ENCODE results near the gene ENO3.

The ENO3 gene

DNA sequence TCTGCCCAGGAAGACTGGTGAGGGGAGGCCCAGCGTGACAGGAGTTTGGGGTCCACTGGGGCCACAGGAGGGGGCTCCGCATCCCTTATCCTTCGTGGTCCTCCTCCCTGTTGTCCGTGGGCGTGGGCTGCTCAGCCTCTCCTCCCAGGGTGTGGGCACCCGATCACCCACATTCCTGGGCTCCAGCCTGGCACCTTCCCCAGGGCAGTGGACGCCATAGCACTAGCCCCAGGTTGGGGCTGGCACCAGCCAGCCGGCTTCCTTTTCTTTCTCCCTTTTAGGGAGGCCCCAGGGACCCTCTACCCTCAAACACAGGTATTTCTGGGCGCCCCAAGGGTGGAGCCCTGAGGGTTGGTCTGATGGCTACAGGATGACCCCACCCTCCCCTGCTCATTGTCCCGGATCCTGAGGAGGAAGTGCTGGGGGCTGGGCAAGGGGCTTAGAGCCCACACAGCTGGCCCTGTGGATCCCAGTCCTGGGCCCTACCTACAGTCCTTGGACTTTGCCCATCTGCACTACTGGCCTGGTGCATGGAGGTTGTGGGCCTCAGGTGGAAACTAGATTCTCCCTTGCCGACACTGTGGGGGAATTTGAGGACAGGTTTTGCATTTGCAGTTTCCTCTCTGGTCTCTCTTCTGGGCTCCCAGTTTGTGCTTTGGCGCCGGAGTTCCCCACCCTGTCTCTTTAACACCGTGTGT lies 48.0 kb downstream of the ENO3 start:
- no peak overlapping the region for H2AFZ ChIP-seq (ENCODE audit: low read length)
- no peaks in the 10 kb centered on the region for H3K27me3 ChIP-seq (ENCODE audit: insufficient read depth, low read length, poor library complexity, severe bottlenecking)
- no peaks in the 10 kb centered on the region for H4K20me1 ChIP-seq (ENCODE audit: insufficient read depth, low read length, poor library complexity, severe bottlenecking)
- peak overlapping the region; percentile 88 for H3K4me3 ChIP-seq (ENCODE audit: low read length, poor library complexity, severe bottlenecking)
- peaks cover 14% of the 10 kb centered on the region for H3K4me1 ChIP-seq (ENCODE audit: insufficient read depth, low read length, poor library complexity, severe bottlenecking)
- H3K9me3 ChIP-seq (ENCODE audit: insufficient read depth, low read depth, low read length): no peaks in the 10 kb centered on the region
- H3K36me3 ChIP-seq (ENCODE audit: insufficient read depth, low read length): peaks cover 7% of the 10 kb centered on the region; the same call in 1 of the 2 replicates
- H3K9ac ChIP-seq (ENCODE audit: low read depth, low read length, poor library complexity, severe bottlenecking): peak overlapping the region; percentile 69
- peaks cover 22% of the 10 kb centered on the region; the same call in 1 of the 2 replicates for H3K79me2 ChIP-seq (ENCODE audit: insufficient read depth, low read length)
- TF ChIP-seq, protein P1, sequence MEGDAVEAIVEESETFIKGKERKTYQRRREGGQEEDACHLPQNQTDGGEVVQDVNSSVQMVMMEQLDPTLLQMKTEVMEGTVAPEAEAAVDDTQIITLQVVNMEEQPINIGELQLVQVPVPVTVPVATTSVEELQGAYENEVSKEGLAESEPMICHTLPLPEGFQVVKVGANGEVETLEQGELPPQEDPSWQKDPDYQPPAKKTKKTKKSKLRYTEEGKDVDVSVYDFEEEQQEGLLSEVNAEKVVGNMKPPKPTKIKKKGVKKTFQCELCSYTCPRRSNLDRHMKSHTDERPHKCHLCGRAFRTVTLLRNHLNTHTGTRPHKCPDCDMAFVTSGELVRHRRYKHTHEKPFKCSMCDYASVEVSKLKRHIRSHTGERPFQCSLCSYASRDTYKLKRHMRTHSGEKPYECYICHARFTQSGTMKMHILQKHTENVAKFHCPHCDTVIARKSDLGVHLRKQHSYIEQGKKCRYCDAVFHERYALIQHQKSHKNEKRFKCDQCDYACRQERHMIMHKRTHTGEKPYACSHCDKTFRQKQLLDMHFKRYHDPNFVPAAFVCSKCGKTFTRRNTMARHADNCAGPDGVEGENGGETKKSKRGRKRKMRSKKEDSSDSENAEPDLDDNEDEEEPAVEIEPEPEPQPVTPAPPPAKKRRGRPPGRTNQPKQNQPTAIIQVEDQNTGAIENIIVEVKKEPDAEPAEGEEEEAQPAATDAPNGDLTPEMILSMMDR (conservative IDR thresholded peaks at IDR 0.05; ENCODE audit: low read length): no peak
- TF ChIP-seq EZH2phosphoT487 (IDR thresholded peaks at IDR 0.05; ENCODE audit: borderline replicate concordance): no peak
- H3K4me2 ChIP-seq (ENCODE audit: low read depth, low read length, poor library complexity, severe bottlenecking): peak overlapping the region; percentile 83
- no peaks in the 10 kb centered on the region for H3K9me2 ChIP-seq (replicated peaks; ENCODE audit: low read depth, low read length)
- no peaks in the 10 kb centered on the region for H3F3A ChIP-seq (ENCODE audit: low read depth)

DNA sequence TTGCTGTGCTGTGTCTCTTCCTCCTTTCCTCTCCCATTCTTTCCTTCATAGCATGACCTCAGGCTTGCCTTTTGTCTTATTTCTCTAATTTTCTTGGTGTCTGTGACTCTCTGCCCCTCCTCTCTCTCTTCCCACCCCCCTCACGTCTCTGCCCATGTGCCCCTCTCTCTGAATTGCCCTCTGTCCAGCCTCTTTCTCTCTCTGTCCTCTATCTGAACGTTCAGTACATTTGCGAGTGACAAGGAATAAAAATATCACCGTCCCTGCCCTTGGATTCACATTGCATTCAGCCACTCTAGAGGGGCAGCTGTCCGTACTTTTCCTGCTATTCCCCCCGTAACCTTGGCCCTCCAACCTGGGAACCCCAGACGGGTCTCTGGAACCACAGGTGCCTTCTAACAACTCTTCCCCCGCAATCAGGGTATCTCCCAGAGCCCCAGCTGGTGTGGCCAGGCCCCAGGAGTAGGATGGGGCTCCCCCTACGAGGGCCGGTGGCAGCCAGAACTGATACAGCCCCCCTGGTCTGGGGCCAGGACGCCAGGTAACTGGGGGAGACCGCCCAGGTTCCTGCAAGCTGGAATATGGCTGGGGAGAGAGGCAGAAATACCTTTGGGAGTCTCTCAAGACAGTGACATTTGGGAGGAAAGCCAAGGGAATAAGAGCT lies 48.6 kb downstream of the ENO3 start:
- no peak for TF ChIP-seq EZH2phosphoT487 (IDR thresholded peaks at IDR 0.05; ENCODE audit: borderline replicate concordance)
- TF ChIP-seq, protein P1 (conservative IDR thresholded peaks at IDR 0.05; ENCODE audit: low read length): no peak
- Histone ChIP-seq H3K27me3 (ENCODE audit: insufficient read depth, low read length, poor library complexity, severe bottlenecking) (no peaks in the 10 kb centered on the region), H3K79me2 (ENCODE audit: insufficient read depth, low read length) (peaks cover 22% of the 10 kb centered on the region; the same call in 1 of the 2 replicates), H3K4me2 (ENCODE audit: low read depth, low read length, poor library complexity, severe bottlenecking) (peak overlapping the region; percentile 83), H2AFZ (ENCODE audit: low read length) (no peak overlapping the region), H3F3A (ENCODE audit: low read depth) (no peaks in the 10 kb centered on the region), H3K4me3 (ENCODE audit: low read length, poor library complexity, severe bottlenecking) (peak overlapping the region; percentile 88), H3K36me3 (ENCODE audit: insufficient read depth, low read length) (peaks cover 13% of the 10 kb centered on the region; the same call in 1 of the 2 replicates), H4K20me1 (ENCODE audit: insufficient read depth, low read length, poor library complexity, severe bottlenecking) (no peaks in the 10 kb centered on the region), H3K9me3 (ENCODE audit: insufficient read depth, low read depth, low read length) (no peaks in the 10 kb centered on the region), H3K9ac (ENCODE audit: low read depth, low read length, poor library complexity, severe bottlenecking) (peak overlapping the region; percentile 69), H3K9me2 (replicated peaks; ENCODE audit: low read depth, low read length) (no peaks in the 10 kb centered on the region), H3K4me1 (ENCODE audit: insufficient read depth, low read length, poor library complexity, severe bottlenecking) (peaks cover 14% of the 10 kb centered on the region)

DNA sequence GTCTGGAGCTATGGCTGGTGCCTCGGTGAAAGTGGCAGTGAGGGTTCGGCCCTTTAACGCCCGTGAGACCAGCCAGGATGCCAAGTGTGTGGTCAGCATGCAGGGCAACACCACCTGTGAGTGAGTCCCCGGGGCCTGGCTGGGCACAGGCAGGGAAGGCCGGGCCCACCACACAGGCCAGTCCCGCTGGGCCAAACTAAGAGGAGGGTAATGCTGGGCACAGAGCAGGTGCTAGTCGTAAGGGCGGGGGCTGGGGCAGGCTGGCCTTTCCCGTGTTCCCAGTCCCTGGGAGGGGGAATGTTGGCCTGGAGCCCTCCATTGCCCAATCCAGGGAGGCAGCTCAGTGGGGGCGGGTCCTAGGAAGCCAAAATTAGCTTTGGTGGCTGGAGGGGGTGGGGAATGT lies 49.3 kb downstream of the ENO3 start:
- Histone ChIP-seq H3K4me1 (ENCODE audit: insufficient read depth, low read length, poor library complexity, severe bottlenecking) (peaks cover 14% of the 10 kb centered on the region), H3K9me2 (replicated peaks; ENCODE audit: low read depth, low read length) (no peaks in the 10 kb centered on the region), H3K27me3 (ENCODE audit: insufficient read depth, low read length, poor library complexity, severe bottlenecking) (no peaks in the 10 kb centered on the region), H3K4me2 (ENCODE audit: low read depth, low read length, poor library complexity, severe bottlenecking) (peak overlapping the region; percentile 83), H3K79me2 (ENCODE audit: insufficient read depth, low read length) (peaks cover 22% of the 10 kb centered on the region; the same call in 1 of the 2 replicates), H2AFZ (ENCODE audit: low read length) (no peak overlapping the region), H3K4me3 (ENCODE audit: low read length, poor library complexity, severe bottlenecking) (peak overlapping the region; percentile 88), H3F3A (ENCODE audit: low read depth) (no peaks in the 10 kb centered on the region), H3K9ac (ENCODE audit: low read depth, low read length, poor library complexity, severe bottlenecking) (no peak overlapping the region), H4K20me1 (ENCODE audit: insufficient read depth, low read length, poor library complexity, severe bottlenecking) (no peaks in the 10 kb centered on the region), H3K36me3 (ENCODE audit: insufficient read depth, low read length) (peaks cover 20% of the 10 kb centered on the region; the same call in 1 of the 2 replicates), H3K9me3 (ENCODE audit: insufficient read depth, low read depth, low read length) (no peaks in the 10 kb centered on the region)
- TF ChIP-seq EZH2phosphoT487 (IDR thresholded peaks at IDR 0.05; ENCODE audit: borderline replicate concordance): no peak
- TF ChIP-seq, protein P1 (conservative IDR thresholded peaks at IDR 0.05; ENCODE audit: low read length): no peak
